Panc1 (cell line): ENCODE data around the gene APOA1. TPM values are rescaled to one million over a fixed set of nuclear protein-coding genes. Genes with fewer than 3 reads are reported as not detected.

ENCODE experiments used
- ATAC-seq: fragments of 200-7000 bp; cut with Tn5 transposase; 2 replicates; pipeline ENCODE4 v1.9.1; 2020; ENCODE audit warnings: mild to moderate bottlenecking, moderate library complexity
- BruUV-seq: library from RNA; stranded (reverse); fragments of 400-500 nt; replicated peaks from 2 replicates; lab custom pipeline; 2021; lab: Mats Ljungman, UMichigan
- CTCF ChIA-PET: fragments of 300-600 bp; sonication (Branson Sonifier 250); formaldehyde crosslinking; loops from one replicate; lab custom pipeline; 2022; ENCODE audit warnings: antibody characterized with exemption; lab: Charles Lee
- POLR2A ChIA-PET: fragments of 300-600 bp; sonication (Branson Sonifier 250); formaldehyde crosslinking; loops from one replicate; lab custom pipeline; 2022; ENCODE audit warnings: antibody characterized with exemption; lab: Charles Lee
- DNase-seq: peaks from one replicate; pipeline ENCODE4 v3.0.0-alpha.2; 2010; ENCODE audit warnings: low read depth, low spot score
- H3K27ac ChIP-seq: 2 replicates; pipeline ENCODE4 v1.5.1; 2011; ENCODE audit warnings: mild to moderate bottlenecking, low read length, inconsistent platforms
- H3K27me3 ChIP-seq: fragments of 200-500 bp; sonication (Bioruptor generic); 2 replicates; pipeline ENCODE4 v1.6.0; 2014; ENCODE audit warnings: low read length, inconsistent platforms; ENCODE audit not compliant: control insufficient read depth, insufficient read depth
- H3K36me3 ChIP-seq: fragments of 200-500 bp; sonication (Bioruptor generic); 2 replicates; pipeline ENCODE4 v1.5.1; 2014; ENCODE audit warnings: inconsistent platforms, mild to moderate bottlenecking, low read length, moderate library complexity; ENCODE audit not compliant: control insufficient read depth, insufficient read depth
- H3K4me1 ChIP-seq: 2 replicates; pipeline ENCODE4 v1.5.1; 2011; ENCODE audit warnings: inconsistent platforms, mild to moderate bottlenecking, low read length, moderate library complexity; ENCODE audit not compliant: control insufficient read depth, insufficient read depth
- H3K4me3 ChIP-seq, 2 experiments: 2 replicates each; pipeline ENCODE4 v1.5.1; 2011 to 2012; ENCODE audit warnings: low read depth in 2 of 2, low read length in 2 of 2, mild to moderate bottlenecking in 2 of 2, inconsistent platforms in 1 of 2, moderate library complexity in 1 of 2
- H3K9me3 ChIP-seq: fragments of 200-500 bp; sonication (Bioruptor generic); 2 replicates; pipeline ENCODE4 v1.5.1; 2014; ENCODE audit warnings: low read depth, mild to moderate bottlenecking, inconsistent platforms, low read length, moderate library complexity; ENCODE audit not compliant: control insufficient read depth, insufficient read depth
- CTCF ChIP-seq: fragments of 450-650 bp; IDR thresholded peaks from 2 replicates; pipeline ENCODE4 v1.5.1; 2017; ENCODE audit warnings: mild to moderate bottlenecking
- POLR2AphosphoS5 ChIP-seq: IDR thresholded peaks from 2 replicates; pipeline ENCODE4 v1.6.1; 2012; ENCODE audit warnings: mild to moderate bottlenecking, low read depth, low read length, moderate library complexity
- REST ChIP-seq, 2 experiments: IDR thresholded peaks; 2 replicates each; pipeline ENCODE4 v1.6.1; 2011 to 2012; ENCODE audit warnings: low read depth in 2 of 2, control low read depth in 1 of 2, low read length in 1 of 2, mild to moderate bottlenecking in 1 of 2, moderate library complexity in 1 of 2; ENCODE audit not compliant: insufficient read depth in 1 of 2
- SIN3A ChIP-seq: IDR thresholded peaks from 2 replicates; pipeline ENCODE4 v1.6.1; 2012; ENCODE audit warnings: low read depth, mild to moderate bottlenecking, low read length, moderate library complexity, borderline replicate concordance; ENCODE audit not compliant: insufficient read depth
- TCF7L2 ChIP-seq: IDR thresholded peaks from 2 replicates; pipeline ENCODE4 v1.6.1; 2011; ENCODE audit warnings: mild to moderate bottlenecking, low read depth, low read length, inconsistent platforms
- in situ Hi-C: cut with HindIII; loops from 2 replicates; pipeline ENCODE4 v1.10.0; 2016; ENCODE audit warnings: low sequenced_read_pairs, low pct_unique_long_range_greater_than_20kb
- intact Hi-C: fragments of 100-400 bp; cut with micrococcal nuclease; formaldehyde crosslinking; loops from one replicate; pipeline ENCODE4 v1.10.0; 2022; ENCODE audit not compliant: unreplicated experiment
- total RNA-seq: library from RNA; stranded (reverse); gene quantifications from one replicate; pipeline ENCODE4 v1.2.1, GENCODE V29; 2021; ENCODE audit not compliant: unreplicated experiment

APOA1 gene
- total RNA-seq, 1 experiment from 2014 or later, result 1.7 TPM

- Histone ChIP-seq H3K4me3 (no peak overlapping the region), H3K27me3 (no peaks in the 10 kb centered on the region), H3K27ac (no peak overlapping the region), H3K36me3 (no peaks in the 10 kb centered on the region), H3K9me3 (no peaks in the 10 kb centered on the region), H3K4me1 (no peaks in the 10 kb centered on the region)
- ChIA-PET CTCF (no interaction called here), POLR2A (no interaction called here)
- BruUV-seq, result no TSS peak
- TF ChIP-seq SIN3A (no peak), CTCF (no peak)
- in situ Hi-C loops (no loop called here), intact Hi-C loops (no loop called here)
- no peak for DNase-seq
- ATAC-seq, result no peak
Observed at GRCh38 chr11:116825434-116825833, 12.0 kb downstream of the APOA1 start.

GRCh38 chr11:116823031-116823843, 14.2 kb downstream of the APOA1 start, which contains the start of gene APOA4:
Gene APOA4 (minus strand): TSS chr11:116823304. CDS start chr11:116823191, 113 bp downstream.
- in situ Hi-C loops (no loop called here), intact Hi-C loops (no loop called here)
- H3K4me3 ChIP-seq, result no peak within 1 kb of the TSS
- POLR2A ChIA-PET, result interaction anchor here (0.5 to 0.9 kb wide), 3 partner anchors 12 to 295 kb away, joined by 3 to 6 read pairs (median 4); no protein-coding TSS in a partner anchor
- H3K27me3 ChIP-seq, result no peaks in the 10 kb centered on the region
- BruUV-seq, result no TSS peak
- CTCF ChIA-PET, result interaction anchor here (1.9 kb wide), 1 partner anchor 13 kb away, joined by 5 read pairs; no protein-coding TSS in a partner anchor
- H3K4me1 ChIP-seq, result no peaks in the 10 kb centered on the region
- DNase-seq (no peak), ATAC-seq (no peak)
- no peaks in the 10 kb centered on the region for H3K9me3 ChIP-seq
- TF ChIP-seq TCF7L2 (no peak), SIN3A (no peak), CTCF (no peak), REST (IDR thresholded peaks at IDR 0.05; ENCODE audit: insufficient read depth in 1 of 2, low read depth in 2 of 2, low read length in 1 of 2) (no peak), POLR2AphosphoS5 (no peak)
- no peaks in the 10 kb centered on the region for H3K36me3 ChIP-seq
- no peak within 1 kb of the TSS for H3K27ac ChIP-seq
